ENCODE data around the gene TAS2R1. TPM values are rescaled to one million over a fixed set of nuclear protein-coding genes. Genes with fewer than 3 reads are reported as not detected.

TAS2R1 gene
- total RNA-seq, 1 experiment from 2014 or later, result not detected

DNA sequence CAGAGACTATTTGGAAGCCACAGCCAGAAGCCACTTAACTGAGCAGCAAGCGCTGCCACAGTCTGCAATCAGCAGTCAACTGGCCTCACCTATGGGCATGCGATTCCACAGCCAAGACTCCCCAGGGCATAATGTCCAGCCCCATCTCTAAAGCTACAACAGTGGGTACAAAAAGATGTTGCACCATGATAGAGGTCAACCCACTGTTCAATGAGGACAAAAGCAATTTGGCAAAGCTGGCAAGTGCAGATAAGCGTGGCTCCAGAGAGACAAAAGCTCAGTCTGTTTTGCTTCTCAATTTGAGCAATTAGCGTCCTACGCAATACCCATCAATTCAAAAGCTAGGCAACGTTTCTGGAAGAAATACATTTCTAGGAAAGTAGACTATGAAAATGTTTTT, 3.2 kb downstream of the TAS2R1 start:
- H3F3A ChIP-seq (ENCODE audit: low read length, unreplicated experiment), result no peaks in the 10 kb centered on the region
- no TSS peak for BruUV-seq (replicated peaks)
- H3K4me3 ChIP-seq (ENCODE audit: low read length), result no peak overlapping the region
- intact Hi-C loops (cut with micrococcal nuclease), result no loop called here
- no peaks in the 10 kb centered on the region for H4K20me1 ChIP-seq (ENCODE audit: low read length)
- TF ChIP-seq EZH2phosphoT487 (IDR thresholded peaks at IDR 0.05; ENCODE audit: borderline replicate concordance, low read length), result no peak
- TF ChIP-seq EZH2 (IDR thresholded peaks at IDR 0.05; ENCODE audit: low read length, unreplicated experiment), result no peak
- TF ChIP-seq, protein P1, sequence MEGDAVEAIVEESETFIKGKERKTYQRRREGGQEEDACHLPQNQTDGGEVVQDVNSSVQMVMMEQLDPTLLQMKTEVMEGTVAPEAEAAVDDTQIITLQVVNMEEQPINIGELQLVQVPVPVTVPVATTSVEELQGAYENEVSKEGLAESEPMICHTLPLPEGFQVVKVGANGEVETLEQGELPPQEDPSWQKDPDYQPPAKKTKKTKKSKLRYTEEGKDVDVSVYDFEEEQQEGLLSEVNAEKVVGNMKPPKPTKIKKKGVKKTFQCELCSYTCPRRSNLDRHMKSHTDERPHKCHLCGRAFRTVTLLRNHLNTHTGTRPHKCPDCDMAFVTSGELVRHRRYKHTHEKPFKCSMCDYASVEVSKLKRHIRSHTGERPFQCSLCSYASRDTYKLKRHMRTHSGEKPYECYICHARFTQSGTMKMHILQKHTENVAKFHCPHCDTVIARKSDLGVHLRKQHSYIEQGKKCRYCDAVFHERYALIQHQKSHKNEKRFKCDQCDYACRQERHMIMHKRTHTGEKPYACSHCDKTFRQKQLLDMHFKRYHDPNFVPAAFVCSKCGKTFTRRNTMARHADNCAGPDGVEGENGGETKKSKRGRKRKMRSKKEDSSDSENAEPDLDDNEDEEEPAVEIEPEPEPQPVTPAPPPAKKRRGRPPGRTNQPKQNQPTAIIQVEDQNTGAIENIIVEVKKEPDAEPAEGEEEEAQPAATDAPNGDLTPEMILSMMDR (conservative IDR thresholded peaks at IDR 0.05; ENCODE audit: low read depth, low read length), result no peak
- no peaks in the 10 kb centered on the region for H3K79me2 ChIP-seq (ENCODE audit: low read length)
- peaks cover 14% of the 10 kb centered on the region for H3K4me1 ChIP-seq (ENCODE audit: insufficient read depth, low read length)
- no peak overlapping the region for H3K4me2 ChIP-seq (ENCODE audit: low read length)
- no peaks in the 10 kb centered on the region for H3K36me3 ChIP-seq (ENCODE audit: low read depth, low read length)
- no peaks in the 10 kb centered on the region for H3K9me3 ChIP-seq (ENCODE audit: low read length)
- no peak overlapping the region for H2AFZ ChIP-seq (ENCODE audit: low read length)
- H3K9ac ChIP-seq (ENCODE audit: low read length), result no peak overlapping the region
- H3K27me3 ChIP-seq (ENCODE audit: low read length), result no peaks in the 10 kb centered on the region
- POLR2A ChIA-PET (ENCODE audit: unreplicated experiment), result no interaction called here
- CTCF ChIA-PET, result no interaction called here
- no peak for ATAC-seq
- DNase-seq, result no peak
- H3K9me2 ChIP-seq (replicated peaks; ENCODE audit: low read length), result no peaks in the 10 kb centered on the region
- no peak overlapping the region for H3K27ac ChIP-seq (ENCODE audit: low read length)

DNA sequence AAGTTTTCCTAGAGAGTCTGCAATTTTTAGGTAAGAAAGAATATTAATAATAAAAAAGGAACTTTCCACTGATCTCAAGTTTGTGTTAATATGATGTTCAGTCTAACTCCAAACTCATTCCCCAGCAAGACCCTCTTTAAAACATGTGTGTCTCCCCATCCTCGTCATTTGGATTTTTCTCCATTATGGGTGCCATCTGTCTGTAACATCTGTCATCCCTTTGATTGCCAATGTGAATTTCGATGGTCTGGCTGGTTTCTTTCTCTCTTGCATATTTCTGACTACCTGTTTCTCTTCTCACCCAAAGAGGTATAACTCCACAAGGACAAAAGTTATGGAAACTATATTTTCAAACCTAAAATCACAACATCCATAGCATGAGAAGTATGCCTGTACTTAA, 4.4 kb downstream of the TAS2R1 start:
- Histone ChIP-seq H3K27me3 (ENCODE audit: low read length) (no peaks in the 10 kb centered on the region), H2AFZ (ENCODE audit: low read length) (no peak overlapping the region), H4K20me1 (ENCODE audit: low read length) (no peaks in the 10 kb centered on the region), H3K36me3 (ENCODE audit: low read depth, low read length) (no peaks in the 10 kb centered on the region), H3K79me2 (ENCODE audit: low read length) (no peaks in the 10 kb centered on the region), H3K9me2 (replicated peaks; ENCODE audit: low read length) (no peaks in the 10 kb centered on the region), H3K4me1 (ENCODE audit: insufficient read depth, low read length) (peaks cover 14% of the 10 kb centered on the region), H3K4me3 (ENCODE audit: low read length) (no peak overlapping the region), H3K9ac (ENCODE audit: low read length) (no peak overlapping the region), H3K4me2 (ENCODE audit: low read length) (no peak overlapping the region), H3F3A (ENCODE audit: low read length, unreplicated experiment) (no peaks in the 10 kb centered on the region), H3K27ac (ENCODE audit: low read length) (no peak overlapping the region), H3K9me3 (ENCODE audit: low read length) (no peaks in the 10 kb centered on the region)
- CTCF ChIA-PET, result no interaction called here
- no peak for TF ChIP-seq EZH2phosphoT487 (IDR thresholded peaks at IDR 0.05; ENCODE audit: borderline replicate concordance, low read length)
- TF ChIP-seq, protein P1 (conservative IDR thresholded peaks at IDR 0.05; ENCODE audit: low read depth, low read length), result no peak
- no peak for TF ChIP-seq EZH2 (IDR thresholded peaks at IDR 0.05; ENCODE audit: low read length, unreplicated experiment)
- ATAC-seq (no peak), DNase-seq (no peak)
- POLR2A ChIA-PET (ENCODE audit: unreplicated experiment), result interaction anchor here (0.5 kb wide), 1 partner anchor 710 kb away, joined by 5 read pairs; no protein-coding TSS in a partner anchor
- no TSS peak for BruUV-seq (replicated peaks)
- intact Hi-C loops (cut with micrococcal nuclease), result no loop called here

DNA sequence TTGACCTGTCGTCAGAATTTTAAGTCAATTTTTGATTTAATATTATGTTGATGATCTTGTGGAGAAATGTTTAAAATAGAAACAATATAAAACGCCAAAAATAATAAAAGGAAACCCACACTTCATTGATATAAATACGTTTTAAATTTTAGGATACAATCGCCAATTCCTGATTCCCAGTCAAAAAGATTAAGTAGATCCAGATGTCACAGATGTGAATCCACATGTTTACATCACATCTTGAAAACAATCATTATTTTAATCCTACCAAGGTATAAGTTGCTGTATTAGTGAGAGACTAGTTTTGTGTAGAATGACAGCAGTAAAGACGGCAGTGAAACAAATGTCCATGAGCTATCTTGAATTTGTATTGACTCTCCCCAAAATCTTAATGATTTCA, 4.9 kb downstream of the TAS2R1 start:
- ATAC-seq (no peak), DNase-seq (no peak)
- no peaks in the 10 kb centered on the region for H4K20me1 ChIP-seq (ENCODE audit: low read length)
- no peak overlapping the region for H2AFZ ChIP-seq (ENCODE audit: low read length)
- intact Hi-C loops (cut with micrococcal nuclease), result no loop called here
- H3K4me3 ChIP-seq (ENCODE audit: low read length), result no peak overlapping the region
- CTCF ChIA-PET, result no interaction called here
- BruUV-seq (replicated peaks), result no TSS peak
- no peak overlapping the region for H3K27ac ChIP-seq (ENCODE audit: low read length)
- H3F3A ChIP-seq (ENCODE audit: low read length, unreplicated experiment), result no peaks in the 10 kb centered on the region
- no peaks in the 10 kb centered on the region for H3K27me3 ChIP-seq (ENCODE audit: low read length)
- no peaks in the 10 kb centered on the region for H3K9me2 ChIP-seq (replicated peaks; ENCODE audit: low read length)
- no peak overlapping the region for H3K9ac ChIP-seq (ENCODE audit: low read length)
- H3K4me2 ChIP-seq (ENCODE audit: low read length), result no peak overlapping the region
- peaks cover 14% of the 10 kb centered on the region for H3K4me1 ChIP-seq (ENCODE audit: insufficient read depth, low read length)
- H3K36me3 ChIP-seq (ENCODE audit: low read depth, low read length), result no peaks in the 10 kb centered on the region
- TF ChIP-seq EZH2phosphoT487 (IDR thresholded peaks at IDR 0.05; ENCODE audit: borderline replicate concordance, low read length) (no peak), EZH2 (IDR thresholded peaks at IDR 0.05; ENCODE audit: low read length, unreplicated experiment) (no peak)
- TF ChIP-seq, protein P1 (conservative IDR thresholded peaks at IDR 0.05; ENCODE audit: low read depth, low read length), result no peak
- H3K9me3 ChIP-seq (ENCODE audit: low read length), result no peaks in the 10 kb centered on the region
- H3K79me2 ChIP-seq (ENCODE audit: low read length), result no peaks in the 10 kb centered on the region
- POLR2A ChIA-PET (ENCODE audit: unreplicated experiment), result interaction anchor here (0.5 kb wide), 1 partner anchor 710 kb away, joined by 5 read pairs; no protein-coding TSS in a partner anchor
